Chondrocyte (in vitro differentiated cells): ENCODE measurements around the gene RNF214. TPM values are rescaled to one million over a fixed set of nuclear protein-coding genes. Genes with fewer than 3 reads are reported as not detected.

Source experiments
- DNase-seq: peaks from one replicate; pipeline ENCODE4 v3.0.0; 2021; ENCODE audit warnings: mixed read lengths, low spot score
- H3K27ac Mint-ChIP-seq: one replicate; pipeline ENCODE4 v1.8.0; 2021; ENCODE audit warnings: mild to moderate bottlenecking, moderate library complexity, mixed read lengths; ENCODE audit not compliant: unreplicated experiment
- H3K27me3 Mint-ChIP-seq: 2 replicates; pipeline ENCODE4 v1.8.0; 2021; ENCODE audit warnings: low read depth, mixed read lengths
- H3K36me3 Mint-ChIP-seq: 2 replicates; pipeline ENCODE4 v1.8.0; 2021; ENCODE audit warnings: low read depth, mixed read lengths
- H3K4me1 Mint-ChIP-seq: 2 replicates; pipeline ENCODE4 v1.8.0; 2021; ENCODE audit warnings: low read depth, mild to moderate bottlenecking, mixed read lengths
- H3K4me3 Mint-ChIP-seq: one replicate; pipeline ENCODE4 v1.8.0; 2021; ENCODE audit warnings: mild to moderate bottlenecking, moderate library complexity, mixed read lengths; ENCODE audit not compliant: unreplicated experiment
- H3K9me3 Mint-ChIP-seq: 2 replicates; pipeline ENCODE4 v1.8.0; 2021; ENCODE audit warnings: low read depth, mixed read lengths
- CTCF ChIP-seq: fragments of 200-600 bp; sonication (generic); IDR thresholded peaks from 2 replicates; pipeline ENCODE4 v1.5.0; 2021; ENCODE audit warnings: antibody characterized with exemption, mild to moderate bottlenecking, moderate library complexity
- total RNA-seq: library from RNA; stranded (reverse); gene quantifications from 3 replicates; pipeline ENCODE4 v1.2.1, GENCODE V29; 2021

Gene RNF214
- total RNA-seq, 1 donor from 2014 or later: 24.7 TPM

GRCh38 chr11:117187007-117187406, 45.5 kb upstream of the RNF214 start:
- peak; percentile 59 for DNase-seq
- H3K27ac Mint-ChIP-seq: peak overlapping the region; percentile 71
- peaks cover 18% of the 10 kb centered on the region for H3K36me3 Mint-ChIP-seq

GRCh38 chr11:117187428-117187798, 45.1 kb upstream of the RNF214 start:
- TF ChIP-seq CTCF: no peak
- no peak overlapping the region for H3K4me3 Mint-ChIP-seq

More at GRCh38 chr11:117187007-117187406, 45.5 kb upstream of the RNF214 start:
- no peak overlapping the region for H3K4me3 Mint-ChIP-seq
- TF ChIP-seq CTCF: no peak
- H3K27me3 Mint-ChIP-seq: no peaks in the 10 kb centered on the region
- H3K9me3 Mint-ChIP-seq: no peaks in the 10 kb centered on the region
- H3K4me1 Mint-ChIP-seq: no peaks in the 10 kb centered on the region

GRCh38 chr11:117187799-117188481, 44.5 kb upstream of the RNF214 start:
- peak; percentile 58 for DNase-seq
- H3K4me1 Mint-ChIP-seq: no peaks in the 10 kb centered on the region
- TF ChIP-seq CTCF: no peak
- H3K27ac Mint-ChIP-seq: no peak overlapping the region
- H3K27me3 Mint-ChIP-seq: no peaks in the 10 kb centered on the region
- no peak overlapping the region for H3K4me3 Mint-ChIP-seq
- H3K36me3 Mint-ChIP-seq: peaks cover 17% of the 10 kb centered on the region
- no peaks in the 10 kb centered on the region for H3K9me3 Mint-ChIP-seq

More at GRCh38 chr11:117187428-117187798, 45.1 kb upstream of the RNF214 start:
- no peaks in the 10 kb centered on the region for H3K9me3 Mint-ChIP-seq
- H3K4me1 Mint-ChIP-seq: no peaks in the 10 kb centered on the region
- H3K36me3 Mint-ChIP-seq: peaks cover 18% of the 10 kb centered on the region
- no peaks in the 10 kb centered on the region for H3K27me3 Mint-ChIP-seq
- peak; percentile 83 for DNase-seq
- H3K27ac Mint-ChIP-seq: peak overlapping the region; percentile 71

- TF ChIP-seq CTCF: no peak
- peak; percentile 79 for DNase-seq
- peaks cover 19% of the 10 kb centered on the region for H3K36me3 Mint-ChIP-seq
- no peaks in the 10 kb centered on the region for H3K27me3 Mint-ChIP-seq
- no peaks in the 10 kb centered on the region for H3K9me3 Mint-ChIP-seq
- H3K27ac Mint-ChIP-seq: no peak overlapping the region
- H3K4me3 Mint-ChIP-seq: no peak overlapping the region
- H3K4me1 Mint-ChIP-seq: no peaks in the 10 kb centered on the region
Measured at GRCh38 chr11:117188620-117189081, 43.8 kb upstream of the RNF214 start.

GRCh38 chr11:117189191-117189940, 43.1 kb upstream of the RNF214 start:
- no peak for TF ChIP-seq CTCF
- Mint-ChIP-seq H3K27me3 (no peaks in the 10 kb centered on the region), H3K9me3 (no peaks in the 10 kb centered on the region), H3K36me3 (peaks cover 17% of the 10 kb centered on the region), H3K4me3 (no peak overlapping the region), H3K4me1 (no peaks in the 10 kb centered on the region), H3K27ac (no peak overlapping the region)
- DNase-seq: peak; percentile 70
